Measurements from ENCODE around the gene TEX264.
"Not testable (repeated sequence)": the region's sequence is repeated elsewhere in the genome, so short reads cannot be mapped to it uniquely, and the experiment has no call there.

Gene TEX264

DNA sequence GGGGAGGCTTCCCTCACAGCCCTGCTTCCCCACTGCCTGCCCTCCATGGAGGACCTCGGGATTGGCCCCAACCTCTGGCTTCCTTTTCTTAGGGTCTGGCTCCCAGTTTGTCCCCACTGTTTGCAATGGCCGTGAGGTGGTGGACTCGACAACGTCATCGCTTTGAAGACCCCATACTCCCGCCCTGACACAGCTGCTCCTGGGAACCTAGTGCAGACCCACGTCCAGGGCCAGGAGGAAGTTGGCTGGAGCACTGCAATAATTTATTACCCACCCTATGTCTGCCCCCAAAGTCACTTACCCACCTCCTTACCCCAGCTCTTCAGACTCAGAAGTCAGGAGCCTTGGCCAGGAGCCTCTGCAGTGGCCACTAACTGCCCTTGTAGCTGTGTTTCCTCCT, 46.9 kb downstream of the TEX264 start:
- no peak for DNase-seq

DNA sequence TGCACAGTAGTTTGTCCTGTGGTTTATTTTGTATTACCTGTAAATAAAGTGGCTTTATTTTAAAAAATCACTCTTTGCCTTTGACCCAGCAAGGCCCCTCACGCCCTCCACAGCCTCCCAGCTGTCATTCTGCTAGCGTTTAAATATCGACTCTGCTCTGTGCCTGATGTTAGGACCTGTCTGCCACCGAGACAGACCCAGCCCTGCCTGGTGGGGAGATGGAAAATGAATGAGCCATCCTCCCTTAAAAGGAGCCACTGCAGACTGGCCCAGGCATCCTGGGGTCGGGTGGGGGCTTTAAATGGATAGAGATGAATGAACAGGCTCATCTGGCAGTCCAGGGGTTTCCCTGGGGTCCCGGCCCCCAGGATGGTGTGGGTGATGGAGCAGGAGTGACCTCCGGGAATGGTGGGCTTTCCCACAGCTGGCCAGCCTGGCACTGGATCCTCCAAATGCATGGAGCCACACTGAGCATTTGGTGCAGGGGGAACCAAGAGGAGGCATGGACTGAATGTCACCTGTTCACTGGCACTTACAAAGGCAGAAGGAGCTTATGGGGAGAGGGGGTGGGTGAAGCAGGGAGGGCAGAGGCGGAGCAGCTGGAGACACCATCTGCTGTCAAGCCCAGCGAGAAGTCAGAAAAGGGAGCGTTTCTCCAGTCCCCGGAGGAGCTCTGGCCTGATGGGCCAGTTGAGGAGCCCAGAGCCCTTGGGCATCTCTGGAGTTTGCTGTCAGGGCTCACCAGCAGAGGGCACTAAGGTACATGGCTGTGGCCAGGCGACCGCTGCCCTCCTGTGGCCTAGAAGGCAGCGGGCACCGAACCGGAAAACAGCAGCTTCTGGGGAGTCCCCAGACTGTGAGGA, 47.7 kb downstream of the TEX264 start:
- DNase-seq, result no peak

DNA sequence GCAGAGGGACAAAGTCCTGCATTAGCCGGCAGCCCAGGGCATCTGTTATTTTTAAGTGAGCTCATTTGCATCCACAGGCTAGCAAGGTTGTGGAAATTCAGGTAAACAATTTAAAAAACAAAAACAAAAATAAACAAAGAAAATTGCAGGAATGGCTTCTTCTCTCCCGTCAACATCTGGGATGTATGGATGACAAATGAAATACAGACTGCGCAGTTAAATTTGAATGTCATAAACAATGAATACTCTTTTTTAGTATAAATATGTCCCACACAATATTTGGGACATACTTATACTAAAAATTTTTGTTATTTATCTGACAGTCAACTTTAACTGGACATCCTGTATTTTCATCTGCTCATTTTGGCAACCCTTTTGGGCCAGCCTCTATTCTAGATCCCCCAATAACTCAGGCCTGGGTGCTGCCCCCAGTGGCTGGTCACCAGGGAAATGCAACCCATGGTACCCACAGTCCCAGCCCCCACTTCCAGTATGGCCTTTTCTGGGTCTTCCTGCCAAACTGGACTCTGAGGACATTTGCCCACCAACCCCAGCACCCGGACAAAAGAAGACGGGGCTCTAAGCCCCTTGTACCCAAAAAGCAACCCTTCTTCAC, 48.5 kb downstream of the TEX264 start:
- DNase-seq, result no peak

DNA sequence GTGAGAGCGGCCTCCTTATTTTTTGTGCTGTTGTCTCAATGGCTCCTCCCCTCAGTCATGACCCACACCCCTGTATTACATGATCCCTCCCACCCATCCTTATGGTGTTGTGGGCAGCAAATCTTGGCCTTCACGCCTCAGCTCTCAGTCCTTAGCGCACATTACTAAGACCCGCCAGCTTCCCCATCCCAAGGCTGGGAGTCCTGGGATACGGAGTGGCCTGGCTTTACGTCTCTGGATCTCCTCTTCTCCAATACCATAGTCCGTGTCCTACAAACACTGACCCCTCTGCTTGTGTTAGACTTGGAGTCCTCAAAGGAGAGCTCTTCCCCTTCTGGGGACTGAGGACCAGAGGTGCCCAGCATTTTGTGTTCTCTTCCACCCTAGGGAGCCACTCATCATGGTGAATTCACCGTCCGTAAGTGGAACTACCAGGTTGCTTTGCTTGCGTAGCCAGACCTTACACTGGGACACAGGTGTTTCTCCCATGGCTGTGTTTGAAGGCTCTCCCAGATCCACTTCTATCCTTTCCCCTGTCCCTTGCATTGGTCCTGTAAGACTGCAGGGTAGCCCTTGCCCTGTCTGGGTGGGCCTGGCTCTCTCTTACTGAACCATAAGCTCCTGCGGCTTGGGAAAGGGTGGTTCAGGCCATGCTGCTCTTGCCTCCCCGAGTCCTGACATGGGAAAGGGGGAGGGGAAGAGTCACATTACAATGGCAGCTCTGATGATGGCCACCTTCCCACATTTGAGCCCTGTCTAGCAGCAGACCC, 49.4 kb downstream of the TEX264 start:
- DNase-seq, result no peak

DNA sequence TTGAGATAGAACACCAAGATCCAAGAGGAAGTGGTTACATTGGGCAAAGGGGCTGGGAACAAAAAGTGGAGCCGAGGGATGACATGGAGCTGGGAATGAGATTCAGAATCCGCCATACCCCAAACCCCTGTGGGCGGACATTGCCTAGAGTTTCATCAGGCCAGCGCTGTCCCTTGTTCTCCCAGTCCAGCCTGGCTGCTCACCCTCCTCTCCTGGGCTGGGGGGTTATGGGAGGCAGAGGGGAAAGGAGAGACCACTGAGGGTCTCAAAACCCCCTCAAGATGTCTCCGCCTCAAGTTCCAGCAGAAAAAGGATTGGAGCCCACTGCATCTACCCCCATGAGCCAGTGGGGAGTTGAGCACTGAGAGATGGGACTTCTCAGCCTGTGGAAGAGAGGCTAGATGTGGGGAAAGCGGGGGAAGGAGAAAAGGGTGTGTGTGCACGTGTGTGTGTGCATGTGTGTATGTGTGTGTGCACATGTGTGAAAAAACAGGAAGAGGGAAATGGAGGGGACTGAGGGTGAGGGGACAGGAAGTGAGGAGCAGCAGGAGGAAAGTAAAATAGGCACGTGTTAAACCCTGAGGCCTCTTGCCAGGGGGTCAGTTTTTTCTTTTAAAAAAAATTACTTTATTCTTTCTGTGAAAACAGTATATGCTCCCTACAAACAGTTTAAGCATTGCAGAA, 50.2 kb downstream of the TEX264 start:
- no peak for DNase-seq

DNA sequence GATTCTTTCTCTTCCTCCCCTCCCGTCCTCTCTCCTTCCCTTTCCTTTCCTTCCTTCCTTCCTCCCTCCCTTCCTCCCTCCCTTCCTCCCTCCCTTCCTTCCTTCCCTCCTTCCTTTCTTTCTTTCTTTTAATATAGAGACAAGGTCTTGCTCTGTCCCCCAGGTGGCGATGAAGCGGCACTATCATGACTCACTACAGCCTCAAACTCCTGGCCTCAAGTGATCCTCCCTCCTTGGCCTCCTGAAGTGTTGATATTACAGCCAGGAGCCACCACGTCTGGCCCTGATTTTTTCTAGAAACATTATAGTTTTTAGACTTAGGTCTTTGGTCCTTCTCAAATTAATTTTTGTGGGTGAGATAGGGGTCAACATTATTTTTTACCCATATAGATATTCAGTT, 51.3 kb downstream of the TEX264 start:
- no peak for DNase-seq

DNA sequence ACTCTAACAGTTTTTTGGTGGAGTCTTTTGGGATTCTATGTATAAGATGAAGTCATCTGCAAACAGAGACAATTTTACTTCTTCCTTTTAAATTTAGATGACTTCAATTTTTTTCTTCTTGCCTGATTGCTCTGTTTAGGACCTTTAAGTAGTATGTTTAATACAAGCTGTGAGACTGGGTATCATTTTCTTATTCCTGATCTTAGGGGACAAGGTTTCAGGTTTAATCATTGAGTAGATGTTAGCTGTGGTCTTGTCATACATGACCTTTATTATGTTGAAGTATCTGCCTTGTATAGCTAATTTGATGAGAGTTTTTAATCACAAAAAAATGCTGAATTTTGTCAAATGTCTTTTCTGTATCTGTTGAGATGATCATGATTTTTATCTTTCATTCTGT, 56.4 kb downstream of the TEX264 start:
- DNase-seq, result no peak

DNA sequence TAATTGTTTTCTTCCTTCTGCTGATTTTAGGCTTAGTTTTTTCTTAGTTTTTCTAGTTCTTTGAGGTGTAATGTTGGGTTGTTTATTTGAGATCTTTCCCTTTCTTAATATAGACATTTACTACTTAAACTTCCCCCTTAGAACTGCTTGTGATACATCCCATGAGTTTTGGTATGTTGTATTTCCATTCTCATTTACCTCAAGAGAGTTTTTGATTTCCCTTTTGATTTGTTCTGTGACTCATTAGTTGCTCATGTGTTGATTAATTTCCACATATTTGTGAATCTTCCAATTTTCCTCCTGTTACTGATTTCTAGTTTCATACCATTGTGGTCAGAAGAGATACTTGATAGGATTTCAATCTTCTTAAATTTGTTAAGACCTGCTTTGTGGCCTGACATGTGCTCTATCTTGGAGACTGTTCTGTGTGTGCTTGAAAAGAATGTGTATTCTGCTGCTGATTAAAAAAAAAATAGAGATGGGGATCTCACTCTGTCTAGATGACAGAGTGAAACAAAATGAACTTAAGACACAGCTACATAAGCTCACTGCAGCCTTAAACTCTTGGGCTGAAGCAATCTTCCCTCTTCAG, 58.1 kb downstream of the TEX264 start:
- DNase-seq, result no peak

DNA sequence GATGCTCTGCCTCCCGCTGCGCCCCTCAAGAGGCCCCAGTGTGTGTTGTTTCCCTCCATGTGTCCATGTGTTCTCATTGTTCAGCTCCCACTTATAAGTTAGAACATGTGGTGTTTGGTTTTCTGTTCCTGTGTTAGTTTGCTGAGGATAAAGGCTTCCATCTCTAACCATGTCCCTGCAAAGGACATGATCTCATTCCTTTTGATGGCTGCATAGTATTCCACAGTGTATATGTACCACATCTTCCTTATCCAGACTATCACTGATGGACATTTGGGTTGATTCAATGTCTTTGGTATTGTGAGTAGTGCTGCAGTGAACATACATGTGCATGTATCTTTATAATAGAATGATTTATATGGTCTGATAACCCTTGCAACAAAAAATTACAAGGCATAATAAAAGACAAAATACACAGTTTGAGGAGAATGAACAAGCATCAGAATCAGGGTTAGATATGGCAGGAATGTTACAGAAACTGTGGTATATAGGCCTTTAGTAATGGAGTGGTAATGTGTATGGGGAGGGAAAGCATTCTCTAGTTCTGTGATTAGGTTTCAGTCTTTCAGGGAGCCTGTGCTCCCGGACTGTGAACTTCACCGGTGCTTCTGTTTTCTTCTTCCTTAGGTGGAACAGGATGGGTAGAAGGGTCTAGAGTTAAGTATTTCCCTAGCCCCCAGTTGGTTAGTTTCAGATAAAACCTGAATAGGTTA, 63.0 kb downstream of the TEX264 start:
- no peak for DNase-seq

DNA sequence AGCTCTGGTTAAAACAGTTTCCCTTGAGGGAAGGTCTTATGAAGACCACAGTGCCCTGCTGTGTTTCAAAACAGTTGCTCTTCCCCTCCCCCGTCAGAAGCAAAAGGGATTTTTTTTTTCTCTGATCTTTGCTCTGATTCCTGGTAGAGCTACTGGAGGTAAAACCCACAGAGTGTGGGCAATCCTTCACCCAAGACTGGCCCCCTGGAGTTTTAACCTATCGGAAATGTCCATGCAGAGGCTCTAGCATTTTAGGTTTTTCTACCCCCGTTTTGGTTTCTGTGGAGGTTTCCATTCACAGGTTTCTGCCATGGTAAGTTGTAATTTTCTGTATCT, 63.5 kb downstream of the TEX264 start:
- no peak for DNase-seq

DNA sequence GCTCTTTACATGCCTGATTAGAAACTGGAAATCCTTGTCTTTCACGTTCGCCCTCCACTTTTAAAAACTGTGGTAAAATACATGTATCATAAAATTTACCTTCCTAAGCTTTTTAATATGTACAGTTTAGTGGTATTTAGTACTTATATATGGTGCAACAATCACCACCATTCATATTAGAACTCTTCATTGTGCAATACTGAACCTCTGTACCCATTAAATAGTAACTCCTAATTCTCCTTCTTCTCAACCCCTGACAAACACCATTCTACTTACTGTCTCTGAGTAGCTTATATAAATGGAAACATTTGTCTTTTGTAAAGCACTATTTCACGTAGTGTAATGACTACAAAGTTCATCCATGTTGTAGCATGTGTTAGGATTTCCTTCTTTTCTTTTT, 64.0 kb downstream of the TEX264 start:
- no peak for DNase-seq

DNA sequence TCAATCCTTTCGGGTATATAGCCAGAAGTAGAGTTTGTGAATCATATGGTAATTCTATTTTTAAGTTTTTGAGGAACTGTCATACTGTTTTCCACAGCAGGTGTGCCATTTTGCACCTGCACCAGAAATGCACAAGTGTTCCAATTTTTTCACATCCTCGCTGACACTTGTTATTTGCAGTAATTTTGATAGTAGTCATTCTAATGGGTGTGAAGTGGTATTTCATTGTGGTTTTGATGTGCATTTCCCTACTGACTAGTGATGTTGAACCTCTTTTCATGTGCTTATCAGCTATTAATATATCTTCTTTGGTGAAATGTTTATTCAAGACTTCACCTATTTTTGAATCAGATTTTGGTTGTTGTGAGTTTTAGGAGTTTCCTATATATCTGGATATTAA, 64.9 kb downstream of the TEX264 start:
- DNase-seq, result no peak

DNA sequence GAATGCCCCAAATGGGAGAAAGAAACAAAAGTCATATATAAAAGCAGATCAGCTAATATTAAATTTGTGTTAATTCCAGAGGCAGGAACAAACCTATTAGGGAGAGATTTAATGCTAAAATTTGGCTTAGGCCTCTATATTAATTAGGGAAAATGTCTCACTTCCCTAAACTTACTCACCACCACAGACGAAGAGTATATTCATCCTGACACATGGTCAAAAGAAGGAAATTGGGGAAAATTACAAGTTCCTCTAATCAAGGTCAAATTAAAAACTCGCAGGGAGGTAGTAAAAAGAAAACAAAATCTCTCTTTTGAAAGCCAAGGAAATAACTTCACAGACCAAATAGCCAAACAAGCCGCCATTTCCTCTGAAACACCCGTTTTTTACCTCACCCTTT, 68.1 kb downstream of the TEX264 start:
- no peak for DNase-seq

DNA sequence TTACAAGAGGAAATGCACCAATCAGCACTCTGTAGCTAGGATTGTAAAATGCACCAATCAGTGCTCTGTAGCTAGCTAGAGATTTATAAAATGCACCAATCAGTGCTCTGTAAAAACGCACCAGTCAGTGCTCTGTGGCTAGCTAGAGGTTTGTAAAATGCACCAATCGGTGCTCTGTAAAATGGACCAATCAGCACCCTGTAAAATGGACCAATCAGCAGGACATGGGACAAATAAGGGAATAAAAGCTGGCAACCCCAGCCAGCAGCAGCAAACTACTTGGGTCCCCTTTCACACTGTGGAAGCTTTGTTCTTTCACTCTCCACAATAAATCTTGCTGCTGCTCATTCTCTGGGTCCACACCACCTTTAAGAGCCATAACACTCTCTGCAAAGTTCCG, 71.3 kb downstream of the TEX264 start:
- DNase-seq, result not testable (repeated sequence)

DNA sequence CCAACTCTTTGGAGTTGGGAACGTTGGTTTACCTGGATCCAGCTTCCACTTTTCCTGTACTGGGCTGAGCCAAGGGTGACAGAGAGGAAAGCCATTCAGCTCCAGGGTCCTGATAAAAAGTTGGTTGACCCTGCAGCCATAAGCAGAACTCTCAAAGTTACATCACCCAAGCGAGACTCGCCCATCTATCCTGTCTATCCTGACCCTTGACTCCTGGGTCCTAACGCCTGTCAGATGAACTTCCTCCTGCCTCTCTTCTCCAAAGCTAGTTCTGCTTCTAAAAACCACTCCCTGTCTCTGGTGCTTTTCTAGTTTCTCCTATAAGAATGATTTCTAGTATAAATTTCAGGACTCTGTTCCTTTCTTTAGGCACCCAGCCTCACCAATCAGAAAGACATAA, 71.9 kb downstream of the TEX264 start:
- DNase-seq, result not testable (repeated sequence)

DNA sequence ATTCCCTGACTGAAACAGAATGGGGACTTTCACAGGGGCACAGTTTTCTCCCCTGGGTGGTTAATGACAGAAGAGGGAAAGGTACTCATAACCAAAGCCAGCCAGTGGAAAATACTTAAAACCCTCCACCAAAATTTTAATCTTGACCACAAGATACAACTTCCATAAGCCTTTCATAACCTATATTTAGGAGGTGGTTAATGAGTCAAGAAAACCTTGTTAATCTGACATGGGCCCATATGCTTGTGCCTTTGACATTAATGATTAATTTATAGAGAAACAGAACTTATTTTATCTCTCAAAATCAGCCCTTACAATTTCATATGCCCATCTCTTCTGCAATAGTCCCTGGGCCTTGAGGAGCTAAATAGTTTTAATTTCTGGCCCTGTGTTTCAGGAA, 76.8 kb downstream of the TEX264 start:
- DNase-seq, result no peak

DNA sequence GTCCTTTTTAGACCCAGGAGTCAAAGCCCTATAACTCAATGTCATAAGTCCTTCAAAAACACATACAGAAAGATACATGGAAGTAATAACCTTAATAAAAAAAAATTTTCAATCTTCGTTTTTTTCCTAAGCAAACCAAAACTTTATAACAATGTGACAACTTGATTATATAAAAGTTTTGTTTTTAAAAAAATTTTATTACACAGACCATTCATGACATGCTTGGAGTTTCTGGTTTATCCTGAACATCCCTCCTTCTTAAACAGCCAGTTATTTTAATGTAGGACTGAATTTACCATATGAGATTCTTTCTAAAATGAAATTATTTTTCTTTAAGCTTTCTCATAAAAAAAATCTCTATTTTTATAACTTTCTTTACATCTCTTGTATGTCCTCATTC, 77.3 kb downstream of the TEX264 start:
- no peak for DNase-seq

DNA sequence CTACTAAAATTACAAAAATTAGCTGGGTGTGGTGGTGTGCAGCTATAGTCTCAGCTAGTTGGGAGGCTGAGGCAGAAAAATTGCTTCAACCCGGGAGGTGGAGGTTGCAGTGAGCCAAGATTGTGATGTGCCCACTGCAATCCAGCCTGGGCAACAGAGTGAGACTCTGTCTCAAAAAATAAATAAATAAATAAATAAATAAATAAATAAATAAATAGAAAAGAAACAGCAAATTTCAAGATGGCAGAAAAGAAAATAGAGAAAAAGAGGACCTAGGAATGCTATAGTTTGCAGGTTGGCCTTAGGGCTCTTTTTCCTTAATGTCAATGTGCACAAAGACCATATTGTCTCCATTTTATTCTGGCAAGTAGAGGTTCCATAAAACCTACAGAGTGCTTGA, 79.8 kb downstream of the TEX264 start:
- no peak for DNase-seq

DNA sequence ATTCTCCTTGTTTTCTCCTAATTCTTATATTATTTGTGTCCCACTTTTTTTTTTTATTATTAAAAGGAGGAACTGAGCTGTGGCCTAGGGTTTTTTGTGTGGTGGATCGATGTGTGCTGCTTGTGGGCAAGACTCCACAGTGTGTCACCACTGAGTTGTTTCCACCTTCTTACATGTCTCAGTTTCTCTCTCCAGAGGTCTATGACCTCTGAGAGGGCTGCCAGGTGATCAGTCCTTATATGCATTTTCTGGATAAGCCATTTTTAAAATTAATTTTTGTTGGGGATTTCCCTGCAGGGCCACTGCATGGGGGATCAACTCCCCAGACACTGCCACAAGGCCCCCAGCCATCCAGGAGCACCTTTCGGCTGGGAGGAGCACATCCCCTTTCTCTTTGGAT, 80.2 kb downstream of the TEX264 start:
- DNase-seq, result no peak

All from DMS79 (cell line).